Hippocampal formation (tissue), 2 donors: ENCODE data around the gene RAX2.
"Not testable (repeated sequence)": the region's sequence is repeated elsewhere in the genome, so short reads cannot be mapped to it uniquely, and the experiment has no call there.

Source experiments
- DNase-seq, 2 donors: peaks; one replicate each; lab custom pipeline; 2025; lab: John Stamatoyannopoulos, UW

The RAX2 gene

GRCh38 chr19:3771906-3772455 is at the start of gene RAX2:
TSS of gene RAX2 (minus strand) at chr19:3772228. CDS start at chr19:3771742, 486 bp downstream.
- no peak for DNase-seq

DNA sequence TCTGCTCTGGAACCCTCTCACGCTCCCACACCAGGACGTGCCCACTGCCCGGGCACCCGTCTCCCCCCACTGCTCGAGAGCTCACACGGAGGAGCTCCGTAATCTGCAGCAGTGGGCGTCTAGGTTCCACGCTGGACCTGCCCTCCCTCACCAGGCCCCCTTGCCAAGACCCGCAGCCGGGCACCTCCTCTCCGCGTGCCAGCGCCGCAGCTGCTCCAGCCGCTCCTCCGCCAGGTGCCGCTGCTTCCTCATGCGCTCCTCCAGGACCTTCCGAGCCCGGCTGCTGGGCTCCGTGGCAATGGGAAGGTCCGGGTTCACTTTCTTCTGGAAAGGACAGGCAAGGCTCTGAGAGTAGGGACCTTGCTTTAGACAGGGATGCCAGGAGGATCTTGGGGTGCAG is 49.1 kb upstream of the RAX2 start:
- no peak for DNase-seq

DNA sequence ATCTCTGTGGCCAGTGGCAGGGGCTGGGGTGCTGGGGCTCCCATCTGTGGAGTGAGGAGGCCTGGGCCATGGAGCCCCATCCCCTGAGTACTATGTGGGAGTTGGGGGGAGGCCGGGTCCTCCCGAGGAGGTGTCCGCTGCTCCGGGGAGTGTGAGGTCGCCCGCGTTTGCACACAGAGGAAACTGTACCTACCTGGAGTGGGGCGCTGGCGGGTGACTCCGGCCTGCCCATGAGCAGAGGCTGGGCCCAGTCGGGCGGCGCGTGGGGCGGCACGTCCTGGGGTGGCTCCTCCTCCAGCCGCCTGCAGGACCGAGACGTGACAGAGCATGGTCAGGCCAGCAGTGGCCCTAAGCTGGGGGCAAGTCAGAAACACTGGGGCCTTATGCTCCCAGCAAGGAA is 48.0 kb upstream of the RAX2 start:
- DNase-seq = no peak

DNA sequence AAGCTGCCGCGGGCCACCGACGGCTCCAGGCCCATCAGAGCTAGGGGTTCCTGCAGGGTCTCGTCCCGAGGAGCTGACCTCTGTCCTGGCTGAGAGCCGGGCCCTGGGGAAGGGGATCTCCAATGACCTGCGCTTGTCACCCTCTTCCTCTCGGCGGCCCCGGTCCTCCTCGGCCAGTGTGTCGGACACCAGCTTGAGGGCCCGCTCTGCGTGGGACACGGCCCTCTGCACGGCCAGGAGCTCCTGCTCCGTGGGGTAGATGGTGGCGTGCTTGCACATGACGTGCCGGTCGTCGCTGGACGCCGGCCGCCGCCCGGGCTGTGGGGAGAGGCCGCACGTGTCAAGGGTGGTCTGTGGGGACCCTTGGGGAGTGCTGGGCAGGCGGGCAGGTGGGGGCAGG is 46.9 kb upstream of the RAX2 start:
- DNase-seq = no peak

DNA sequence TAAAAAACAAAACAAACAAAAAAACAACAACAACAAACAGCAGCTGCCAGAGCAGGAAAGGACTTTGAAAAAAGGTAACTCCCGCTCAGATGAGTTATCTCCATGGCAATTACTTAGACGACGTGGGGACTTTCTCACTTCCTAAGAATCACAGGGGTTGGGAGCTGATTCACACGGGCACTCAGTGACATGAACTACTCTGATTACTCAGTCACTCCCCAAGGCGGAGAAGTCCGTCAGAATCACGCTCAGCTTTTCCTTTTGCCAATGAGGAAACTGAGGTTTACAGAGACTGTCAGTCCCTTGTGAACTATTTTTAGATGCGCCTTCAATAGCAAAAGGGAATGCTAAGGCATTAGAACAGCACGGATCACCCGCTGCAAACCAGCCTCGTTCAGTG is 46.4 kb upstream of the RAX2 start:
- DNase-seq = peak in 1 of 2 donors; percentile 9

GRCh38 chr19:3817761-3818160 is 45.7 kb upstream of the RAX2 start:
- DNase-seq = no peak

DNA sequence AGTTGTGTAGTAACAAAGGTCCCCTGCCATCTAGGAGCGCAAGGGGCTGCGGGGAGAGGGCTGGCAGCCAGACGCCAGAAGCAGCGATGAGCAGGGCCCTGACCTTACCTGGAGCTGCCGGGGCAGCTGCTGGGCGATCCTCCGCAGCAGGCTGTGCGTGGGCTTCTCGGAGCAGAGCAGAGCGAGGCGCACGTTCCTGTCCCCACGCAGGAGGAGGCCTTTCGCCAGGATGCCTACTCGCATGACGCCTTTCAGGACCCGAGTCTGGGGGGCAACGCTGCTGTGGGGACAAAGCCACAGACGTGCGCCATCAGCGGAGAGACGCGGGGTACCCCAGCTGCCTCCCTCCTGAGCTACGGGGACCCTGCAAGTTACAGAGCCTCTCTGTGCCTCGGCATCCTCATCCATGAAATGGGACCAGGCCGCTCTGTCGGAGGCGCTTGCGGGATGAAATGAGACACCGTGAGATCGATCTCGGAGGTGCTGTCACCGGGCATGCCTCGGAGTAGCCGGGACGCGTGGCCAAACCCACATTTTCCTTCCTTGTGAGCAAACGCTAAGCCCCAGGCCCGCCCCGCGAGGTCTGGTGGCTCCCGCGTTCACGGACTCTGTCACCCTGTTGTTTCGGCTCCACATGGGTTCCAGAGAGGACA is 44.7 kb upstream of the RAX2 start:
- no peak for DNase-seq

DNA sequence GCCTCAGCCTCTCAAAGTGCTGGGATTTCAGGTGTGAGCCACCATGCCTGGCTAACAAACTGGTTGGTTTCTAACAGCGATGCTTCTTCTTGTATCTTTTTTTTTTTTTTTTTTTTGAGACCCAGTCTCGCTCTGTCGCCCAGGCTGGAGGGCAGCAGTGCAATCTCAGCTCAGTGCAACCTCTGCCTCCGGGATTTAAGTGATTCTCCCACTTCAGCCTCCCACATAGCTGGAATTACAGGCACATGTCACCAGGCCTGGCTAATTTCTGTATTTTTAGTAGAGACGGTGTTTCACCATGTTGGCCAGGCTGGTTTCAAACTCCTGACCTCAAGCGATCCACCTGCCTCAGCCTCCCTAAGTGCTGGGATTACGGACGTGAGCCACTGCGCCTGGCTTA is 44.1 kb upstream of the RAX2 start:
- DNase-seq = not testable (repeated sequence)

- DNase-seq = no peak
Observed at GRCh38 chr19:3814648-3815047, 42.6 kb upstream of the RAX2 start.

- DNase-seq = no peak
Observed at GRCh38 chr19:3813473-3814392, 41.7 kb upstream of the RAX2 start.

GRCh38 chr19:3810708-3811355 is 38.8 kb upstream of the RAX2 start:
- no peak for DNase-seq

GRCh38 chr19:3809881-3810707 is 38.1 kb upstream of the RAX2 start:
- DNase-seq = no peak

DNA sequence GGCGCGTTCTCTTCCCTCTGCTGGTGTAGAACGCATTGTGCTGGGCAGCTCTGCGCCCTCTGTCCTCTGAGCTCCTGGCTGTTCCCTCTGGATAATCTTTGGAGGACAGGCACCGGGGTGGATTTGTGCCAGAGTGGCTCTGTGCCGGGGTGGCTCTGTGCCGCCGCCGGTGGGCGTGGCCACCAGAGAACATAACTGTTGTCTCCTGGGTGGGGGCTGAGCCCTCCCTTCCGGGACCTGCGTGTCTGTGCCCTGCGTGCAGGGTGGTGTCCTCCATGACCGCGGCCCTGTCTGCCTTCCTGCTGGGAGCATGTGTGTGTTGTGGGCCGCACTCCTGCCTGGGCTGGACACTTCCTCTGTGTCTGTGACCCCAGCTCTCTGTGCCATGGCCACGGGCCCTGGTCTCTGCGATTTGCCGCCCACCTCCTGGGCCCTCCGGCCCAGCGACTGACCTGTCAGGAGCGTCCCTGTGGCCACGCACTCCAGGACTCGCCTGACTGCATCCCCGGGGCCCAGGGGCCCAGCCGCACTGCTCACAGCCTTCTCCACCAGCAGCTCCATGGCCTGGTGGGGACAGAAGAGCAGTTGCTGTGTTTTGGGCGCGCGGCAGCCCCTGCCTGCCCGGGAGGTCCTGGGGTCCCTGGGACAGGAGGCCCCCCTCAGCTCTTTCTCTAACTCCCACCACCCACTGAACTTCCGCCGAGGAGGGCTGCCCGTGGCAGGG is 36.6 kb upstream of the RAX2 start:
- DNase-seq = no peak

- no peak for DNase-seq
Observed at GRCh38 chr19:3807574-3808354, 35.7 kb upstream of the RAX2 start.

DNA sequence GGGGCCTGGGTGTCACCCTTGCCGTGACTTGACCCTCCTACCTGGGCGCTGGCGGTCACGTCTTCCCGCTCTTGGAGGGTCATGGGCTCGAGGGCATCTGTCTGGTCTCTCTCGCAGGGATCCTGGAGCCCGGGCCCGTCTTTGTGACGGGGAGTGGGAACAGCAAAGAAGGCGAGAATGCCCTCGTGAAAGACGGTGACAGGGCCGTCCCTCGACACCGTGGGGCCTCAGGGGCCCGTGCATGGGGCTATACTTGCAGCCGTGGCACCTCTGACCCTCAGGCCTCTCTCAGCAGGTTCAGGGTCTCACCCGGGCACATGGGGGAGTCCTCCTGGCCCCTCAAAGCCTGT is 35.1 kb upstream of the RAX2 start:
- no peak for DNase-seq

DNA sequence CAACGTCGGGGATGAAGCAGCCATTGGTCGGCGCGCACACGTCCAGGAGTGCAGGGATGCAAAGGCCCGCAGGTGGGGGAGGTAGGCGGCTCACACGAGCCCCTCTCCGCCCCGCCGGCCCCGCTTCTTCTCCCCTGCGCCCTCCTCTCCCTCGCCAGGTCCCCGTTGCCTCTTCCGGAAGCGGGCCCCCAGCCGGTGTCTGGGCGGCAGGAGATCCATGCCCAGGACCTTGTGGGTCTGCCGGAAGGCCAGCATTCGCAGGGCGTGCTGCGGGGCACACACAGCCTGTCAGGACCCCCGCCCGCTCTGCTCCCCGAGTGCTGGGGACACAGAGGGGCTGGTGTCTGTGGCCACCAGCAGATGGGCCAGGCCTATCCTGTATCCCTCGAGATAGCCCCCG is 33.8 kb upstream of the RAX2 start:
- no peak for DNase-seq

DNA sequence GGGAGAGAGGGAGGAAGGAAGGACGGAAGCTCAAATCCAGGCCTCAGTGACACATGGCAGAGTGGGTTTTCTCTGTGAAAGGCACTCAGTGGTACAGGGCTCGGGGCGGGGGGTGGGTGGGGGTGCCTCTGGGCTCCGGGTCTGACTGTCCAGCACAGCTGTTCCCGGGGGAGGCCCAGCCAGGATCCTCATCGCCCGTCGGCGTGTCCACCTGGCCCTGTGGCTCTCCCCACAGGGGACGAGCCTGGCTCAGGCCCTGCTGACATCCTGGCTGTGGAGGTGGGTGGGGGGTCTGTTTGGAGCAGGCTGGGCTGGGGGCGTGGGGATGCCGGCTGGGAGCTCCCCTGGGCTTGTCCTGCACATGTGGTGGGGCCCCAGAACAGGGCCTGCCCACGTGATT is 32.4 kb upstream of the RAX2 start:
- no peak for DNase-seq

DNA sequence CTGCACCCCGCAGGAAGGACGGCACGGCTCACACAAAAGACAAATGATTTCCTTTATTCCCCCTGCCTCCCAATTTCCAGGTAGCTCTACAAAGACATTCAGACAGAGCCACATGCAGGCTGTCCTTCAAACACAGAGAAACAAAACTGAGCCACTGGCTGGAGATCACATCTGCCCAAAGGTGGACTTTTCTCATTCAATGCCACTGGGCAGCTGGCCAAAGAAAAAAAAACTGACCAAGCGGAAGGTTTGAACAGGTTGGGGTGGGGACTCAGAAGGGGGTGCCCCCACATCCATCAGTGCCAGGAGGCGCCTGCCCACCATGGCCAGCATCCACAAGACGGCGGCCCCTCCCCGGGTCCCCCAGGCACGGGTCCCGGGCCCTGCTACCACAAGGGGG is 32.0 kb upstream of the RAX2 start:
- DNase-seq = no peak

GRCh38 chr19:3803114-3803888 is 31.3 kb upstream of the RAX2 start:
- no peak for DNase-seq
